ENCODE measurements around the gene SKP1.
"Not testable (repeated sequence)": the region's sequence is repeated elsewhere in the genome, so short reads cannot be mapped to it uniquely, and the experiment has no call there.

Gene SKP1

DNA sequence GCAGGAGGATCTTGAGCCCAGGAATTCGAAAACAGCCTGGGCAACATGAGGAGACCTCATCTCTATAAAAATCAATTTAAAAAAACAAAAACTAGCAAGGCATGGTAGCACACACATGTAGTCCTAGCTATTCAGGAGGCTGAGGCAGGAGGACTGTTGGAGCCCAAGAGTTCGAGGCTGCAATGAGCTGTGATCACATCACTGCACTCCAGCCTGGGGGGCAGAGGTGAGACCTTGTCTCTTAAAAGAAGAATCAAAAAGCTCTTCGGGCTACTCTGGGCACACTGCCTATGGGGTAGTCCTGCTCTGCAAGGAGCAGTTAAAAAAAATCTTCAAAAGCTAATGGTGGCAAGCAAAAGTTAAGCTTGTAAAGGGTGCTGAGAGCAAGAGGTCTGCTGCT lies 23.5 kb downstream of the SKP1 start:
- POLR2A ChIA-PET, result interaction anchor here (0.7 to 1.1 kb wide), 2 partner anchors 21 to 24 kb away, joined by 4 to 5 read pairs; partner anchors contain the start of gene SKP1
- Histone ChIP-seq H3K4me1 (ENCODE audit: control insufficient read depth, insufficient read depth, low read length) (peaks cover 6% of the 10 kb centered on the region; the same call in 1 of the 2 replicates), H3K9me3 (ENCODE audit: control insufficient read depth, insufficient read depth, low read depth, low read length) (no peaks in the 10 kb centered on the region), H3K27ac (ENCODE audit: extremely low read depth, low read depth, low read length) (no peak overlapping the region), H3K4me3 (ENCODE audit: low read depth, low read length) (no peak overlapping the region), H3K36me3 (ENCODE audit: control insufficient read depth in 2 of 2, insufficient read depth in 1 of 2, low read length in 2 of 2) (peaks cover 44 to 89% of the 10 kb centered on the region in 2 experiments)
- TF ChIP-seq ZNF621 (tag by site-specific recombination; IDR thresholded peaks at IDR 0.05) (no peak), ZNF37A (tag by site-specific recombination; IDR thresholded peaks at IDR 0.05) (no peak), ZNF19 (tag by site-specific recombination; IDR thresholded peaks at IDR 0.05; ENCODE audit: low read depth) (no peak), ZBTB1 (tag by site-specific recombination; IDR thresholded peaks at IDR 0.05) (no peak), SCRT2 (tag by site-specific recombination; IDR thresholded peaks at IDR 0.05) (no peak), PBX3 (CRISPR knock-in tag; IDR thresholded peaks at IDR 0.05) (no peak), GFI1B (tag by site-specific recombination; IDR thresholded peaks at IDR 0.05) (no peak), ZBTB17 (tag by site-specific recombination; IDR thresholded peaks at IDR 0.05) (no peak), PRDM2 (tag by site-specific recombination; IDR thresholded peaks at IDR 0.05; ENCODE audit: borderline replicate concordance) (no peak), WT1 (tag by site-specific recombination; IDR thresholded peaks at IDR 0.05) (no peak), ZNF514 (tag by site-specific recombination; IDR thresholded peaks at IDR 0.05) (no peak), ZNF362 (tag by site-specific recombination; IDR thresholded peaks at IDR 0.05) (no peak)
- TF ChIP-seq, protein P1, sequence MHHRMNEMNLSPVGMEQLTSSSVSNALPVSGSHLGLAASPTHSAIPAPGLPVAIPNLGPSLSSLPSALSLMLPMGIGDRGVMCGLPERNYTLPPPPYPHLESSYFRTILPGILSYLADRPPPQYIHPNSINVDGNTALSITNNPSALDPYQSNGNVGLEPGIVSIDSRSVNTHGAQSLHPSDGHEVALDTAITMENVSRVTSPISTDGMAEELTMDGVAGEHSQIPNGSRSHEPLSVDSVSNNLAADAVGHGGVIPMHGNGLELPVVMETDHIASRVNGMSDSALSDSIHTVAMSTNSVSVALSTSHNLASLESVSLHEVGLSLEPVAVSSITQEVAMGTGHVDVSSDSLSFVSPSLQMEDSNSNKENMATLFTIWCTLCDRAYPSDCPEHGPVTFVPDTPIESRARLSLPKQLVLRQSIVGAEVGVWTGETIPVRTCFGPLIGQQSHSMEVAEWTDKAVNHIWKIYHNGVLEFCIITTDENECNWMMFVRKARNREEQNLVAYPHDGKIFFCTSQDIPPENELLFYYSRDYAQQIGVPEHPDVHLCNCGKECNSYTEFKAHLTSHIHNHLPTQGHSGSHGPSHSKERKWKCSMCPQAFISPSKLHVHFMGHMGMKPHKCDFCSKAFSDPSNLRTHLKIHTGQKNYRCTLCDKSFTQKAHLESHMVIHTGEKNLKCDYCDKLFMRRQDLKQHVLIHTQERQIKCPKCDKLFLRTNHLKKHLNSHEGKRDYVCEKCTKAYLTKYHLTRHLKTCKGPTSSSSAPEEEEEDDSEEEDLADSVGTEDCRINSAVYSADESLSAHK (tag by site-specific recombination; IDR thresholded peaks at IDR 0.05), result no peak
- CTCF ChIA-PET, result interaction anchor here (0.6 to 3.0 kb wide), 10 partner anchors 8 to 962 kb away, joined by 3 to 24 read pairs (median 4); no protein-coding TSS in a partner anchor

GRCh38 chr5:134152173-134152832 lies 24.4 kb downstream of the SKP1 start:
- H3K4me1 ChIP-seq (ENCODE audit: control insufficient read depth, insufficient read depth, low read length); H3K4me3 ChIP-seq (ENCODE audit: low read depth, low read length); H3K9me3 ChIP-seq (ENCODE audit: control insufficient read depth, insufficient read depth, low read depth, low read length); H3K27ac ChIP-seq (ENCODE audit: extremely low read depth, low read depth, low read length): not testable (repeated sequence)
- H3K36me3 ChIP-seq (ENCODE audit: control insufficient read depth in 2 of 2, insufficient read depth in 1 of 2, low read length in 2 of 2), result peaks cover 37 to 89% of the 10 kb centered on the region in 2 experiments
- ChIA-PET POLR2A (interaction anchor here (0.8 kb wide), 1 partner anchor 12 kb away, joined by 3 read pairs; no protein-coding TSS in a partner anchor), CTCF (interaction anchor here (0.5 to 3.0 kb wide), 7 partner anchors 9 to 435 kb away, joined by 3 to 24 read pairs (median 4); no protein-coding TSS in a partner anchor)

All from HEK293 (cell line).